Retinal pigment epithelial cell (primary cell): ENCODE measurements around the gene WIPF3.

Source experiments
- DNase-seq: peaks from one replicate; pipeline ENCODE4 v3.0.0-alpha.2; 2010; ENCODE audit warnings: low read depth
- H3K4me3 ChIP-seq: 2 replicates; pipeline ENCODE4 v1.5.1; 2011; ENCODE audit warnings: mild to moderate bottlenecking, low read length, control low read depth, moderate library complexity
- CTCF ChIP-seq: conservative IDR thresholded peaks from 2 replicates; pipeline ENCODE4 v1.5.1; 2011; ENCODE audit warnings: low read depth, low read length, control low read depth, inconsistent platforms

WIPF3 gene

GRCh38 chr7:29853072-29853471 is 46.8 kb downstream of the WIPF3 start:
- H3K4me3 ChIP-seq: no peak overlapping the region
- DNase-seq: no peak
- TF ChIP-seq CTCF: no peak

- DNase-seq: no peak
- no peak for TF ChIP-seq CTCF
- no peak overlapping the region for H3K4me3 ChIP-seq
Observed at GRCh38 chr7:29853789-29854188, 47.5 kb downstream of the WIPF3 start.

- no peak overlapping the region for H3K4me3 ChIP-seq
- TF ChIP-seq CTCF: peak; percentile 43
- no peak for DNase-seq
Observed at GRCh38 chr7:29854257-29854938, 48.1 kb downstream of the WIPF3 start.

- H3K4me3 ChIP-seq: no peak overlapping the region
- no peak for TF ChIP-seq CTCF
- DNase-seq: no peak
Observed at GRCh38 chr7:29857654-29858053, 51.3 kb downstream of the WIPF3 start.

- no peak for DNase-seq
- H3K4me3 ChIP-seq: no peak overlapping the region
Observed at GRCh38 chr7:29858191-29858951, 52.1 kb downstream of the WIPF3 start.

GRCh38 chr7:29859104-29859503 is 52.8 kb downstream of the WIPF3 start:
- H3K4me3 ChIP-seq: no peak overlapping the region
- no peak for DNase-seq
- TF ChIP-seq CTCF: no peak

More at GRCh38 chr7:29858191-29858951, 52.1 kb downstream of the WIPF3 start:
- no peak for TF ChIP-seq CTCF
